Measurements from ENCODE around the gene ZNF850. TPM values are rescaled to one million over a fixed set of nuclear protein-coding genes. Genes with fewer than 3 reads are reported as not detected.

Gene ZNF850
- total and polyA plus RNA-seq, 2 of the 13 experiments (the other 11 are each of a cell fraction or from before 2014, with no cell fraction given), result 0.78 to 6.6 TPM

DNA sequence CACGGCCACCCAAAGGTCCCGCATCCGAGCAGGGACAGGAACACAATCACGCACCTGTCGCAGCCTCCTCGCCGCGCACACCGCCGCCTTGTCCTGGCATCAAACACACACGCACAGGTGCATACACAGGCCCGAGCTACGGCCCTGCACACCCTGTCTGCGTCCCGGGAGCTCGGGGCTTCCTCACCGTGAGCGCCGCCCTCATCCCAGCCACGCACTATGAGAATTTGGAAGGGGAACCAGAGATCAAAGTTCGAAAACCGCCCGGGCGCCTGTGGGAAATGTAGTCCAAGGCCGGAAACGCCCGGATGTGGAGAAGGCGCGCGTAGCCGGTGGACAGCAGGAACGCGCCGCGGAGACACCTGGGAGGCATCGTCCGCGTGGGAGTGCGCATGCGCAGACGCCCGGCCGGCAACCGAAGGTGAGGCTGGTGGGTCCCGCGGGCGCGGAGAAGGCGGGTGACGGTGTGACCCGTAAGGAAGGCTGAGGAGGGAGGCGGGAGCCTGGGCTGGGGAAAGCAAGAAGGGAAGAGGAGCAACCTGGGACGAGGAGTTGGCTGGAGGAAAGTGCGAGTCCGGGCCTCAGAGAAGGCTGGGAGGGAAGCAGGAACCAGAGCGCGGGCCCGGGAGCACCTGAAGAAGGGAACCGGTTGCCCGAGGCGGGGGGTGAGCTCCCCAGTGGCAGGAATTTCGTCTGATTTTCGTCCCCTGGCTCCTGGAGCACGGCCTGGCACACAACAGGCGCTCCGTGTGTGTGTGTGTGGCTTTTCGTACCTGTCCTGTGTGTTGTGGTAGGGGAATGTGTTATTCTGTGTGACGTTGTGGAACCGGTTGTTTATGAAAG lies 85.2 kb downstream of the ZNF850 start, which contains the start of gene ZNF567 (continued):
- TF ChIP-seq ZNF839 (CRISPR knock-in tag; IDR thresholded peaks at IDR 0.05; ENCODE audit: borderline replicate concordance), result no peak; the same call in 1 of the 2 replicates
- TF ChIP-seq, protein P1, sequence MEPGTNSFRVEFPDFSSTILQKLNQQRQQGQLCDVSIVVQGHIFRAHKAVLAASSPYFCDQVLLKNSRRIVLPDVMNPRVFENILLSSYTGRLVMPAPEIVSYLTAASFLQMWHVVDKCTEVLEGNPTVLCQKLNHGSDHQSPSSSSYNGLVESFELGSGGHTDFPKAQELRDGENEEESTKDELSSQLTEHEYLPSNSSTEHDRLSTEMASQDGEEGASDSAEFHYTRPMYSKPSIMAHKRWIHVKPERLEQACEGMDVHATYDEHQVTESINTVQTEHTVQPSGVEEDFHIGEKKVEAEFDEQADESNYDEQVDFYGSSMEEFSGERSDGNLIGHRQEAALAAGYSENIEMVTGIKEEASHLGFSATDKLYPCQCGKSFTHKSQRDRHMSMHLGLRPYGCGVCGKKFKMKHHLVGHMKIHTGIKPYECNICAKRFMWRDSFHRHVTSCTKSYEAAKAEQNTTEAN (CRISPR knock-in tag; conservative IDR thresholded peaks at IDR 0.05), result 0 out of 2 replicates have a peak, but pooled peaks have one; percentile 46
- peak; percentile 97 for TF ChIP-seq ZNF605 (CRISPR knock-in tag; IDR thresholded peaks at IDR 0.05)
- no peak for TF ChIP-seq ZNF570 (CRISPR knock-in tag; IDR thresholded peaks at IDR 0.05; ENCODE audit: borderline replicate concordance)
- no peak for TF ChIP-seq FIP1L1 (IDR thresholded peaks at IDR 0.05; ENCODE audit: borderline replicate concordance, insufficient read depth, low read depth, low read length)
- TF ChIP-seq, protein P2, sequence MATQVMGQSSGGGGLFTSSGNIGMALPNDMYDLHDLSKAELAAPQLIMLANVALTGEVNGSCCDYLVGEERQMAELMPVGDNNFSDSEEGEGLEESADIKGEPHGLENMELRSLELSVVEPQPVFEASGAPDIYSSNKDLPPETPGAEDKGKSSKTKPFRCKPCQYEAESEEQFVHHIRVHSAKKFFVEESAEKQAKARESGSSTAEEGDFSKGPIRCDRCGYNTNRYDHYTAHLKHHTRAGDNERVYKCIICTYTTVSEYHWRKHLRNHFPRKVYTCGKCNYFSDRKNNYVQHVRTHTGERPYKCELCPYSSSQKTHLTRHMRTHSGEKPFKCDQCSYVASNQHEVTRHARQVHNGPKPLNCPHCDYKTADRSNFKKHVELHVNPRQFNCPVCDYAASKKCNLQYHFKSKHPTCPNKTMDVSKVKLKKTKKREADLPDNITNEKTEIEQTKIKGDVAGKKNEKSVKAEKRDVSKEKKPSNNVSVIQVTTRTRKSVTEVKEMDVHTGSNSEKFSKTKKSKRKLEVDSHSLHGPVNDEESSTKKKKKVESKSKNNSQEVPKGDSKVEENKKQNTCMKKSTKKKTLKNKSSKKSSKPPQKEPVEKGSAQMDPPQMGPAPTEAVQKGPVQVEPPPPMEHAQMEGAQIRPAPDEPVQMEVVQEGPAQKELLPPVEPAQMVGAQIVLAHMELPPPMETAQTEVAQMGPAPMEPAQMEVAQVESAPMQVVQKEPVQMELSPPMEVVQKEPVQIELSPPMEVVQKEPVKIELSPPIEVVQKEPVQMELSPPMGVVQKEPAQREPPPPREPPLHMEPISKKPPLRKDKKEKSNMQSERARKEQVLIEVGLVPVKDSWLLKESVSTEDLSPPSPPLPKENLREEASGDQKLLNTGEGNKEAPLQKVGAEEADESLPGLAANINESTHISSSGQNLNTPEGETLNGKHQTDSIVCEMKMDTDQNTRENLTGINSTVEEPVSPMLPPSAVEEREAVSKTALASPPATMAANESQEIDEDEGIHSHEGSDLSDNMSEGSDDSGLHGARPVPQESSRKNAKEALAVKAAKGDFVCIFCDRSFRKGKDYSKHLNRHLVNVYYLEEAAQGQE (IDR thresholded peaks at IDR 0.05; ENCODE audit: borderline replicate concordance in 1 of 2, low read depth in 1 of 2, low read length in 2 of 2), result no peak
- TF ChIP-seq ZNF792 (CRISPR knock-in tag; IDR thresholded peaks at IDR 0.05), result 0 out of 2 replicates have a peak, but pooled peaks have one; percentile 35
- peak; percentile 45 for TF ChIP-seq IKZF4 (CRISPR knock-in tag; IDR thresholded peaks at IDR 0.05; ENCODE audit: borderline replicate concordance, low read depth, not compliant biosample characterization)
- peak; percentile 80; the same call in 1 of the 2 replicates for TF ChIP-seq PCBP1 (IDR thresholded peaks at IDR 0.05; ENCODE audit: borderline replicate concordance, low read depth, low read length)
- TF ChIP-seq KLF13 (CRISPR knock-in tag; IDR thresholded peaks at IDR 0.05), result 0 out of 2 replicates have a peak, but pooled peaks have one; percentile 65
- 0 out of 2 replicates have a peak, but pooled peaks have one; percentile 66 for TF ChIP-seq ZNF589 (CRISPR knock-in tag; conservative IDR thresholded peaks at IDR 0.05)
- TF ChIP-seq, protein P3, sequence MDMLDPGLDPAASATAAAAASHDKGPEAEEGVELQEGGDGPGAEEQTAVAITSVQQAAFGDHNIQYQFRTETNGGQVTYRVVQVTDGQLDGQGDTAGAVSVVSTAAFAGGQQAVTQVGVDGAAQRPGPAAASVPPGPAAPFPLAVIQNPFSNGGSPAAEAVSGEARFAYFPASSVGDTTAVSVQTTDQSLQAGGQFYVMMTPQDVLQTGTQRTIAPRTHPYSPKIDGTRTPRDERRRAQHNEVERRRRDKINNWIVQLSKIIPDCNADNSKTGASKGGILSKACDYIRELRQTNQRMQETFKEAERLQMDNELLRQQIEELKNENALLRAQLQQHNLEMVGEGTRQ (IDR thresholded peaks at IDR 0.05; ENCODE audit: low read depth, low read length), result no peak
- TF ChIP-seq, protein P3 (CRISPR knock-in tag; IDR thresholded peaks at IDR 0.05; ENCODE audit: borderline replicate concordance), result no peak
- TF ChIP-seq ZNF251 (CRISPR knock-in tag; IDR thresholded peaks at IDR 0.05), result peak; percentile 33; the same call in 1 of the 2 replicates
- TF ChIP-seq GABPA (IDR thresholded peaks at IDR 0.05; ENCODE audit: low read depth, low read length), result peak; percentile 66
- peak; percentile 89 for TF ChIP-seq GABPA (CRISPR knock-in tag; IDR thresholded peaks at IDR 0.05; ENCODE audit: low read depth)
- no peak for TF ChIP-seq XBP1 (CRISPR knock-in tag; IDR thresholded peaks at IDR 0.05)
